Skeletal muscle cell (primary cell): ENCODE results near the gene GPR35.
A peak's percentile ranks its signal among the peaks of the same experiment; 100 is the strongest.

ENCODE experiments used
- DNase-seq: peaks from one replicate; pipeline ENCODE4 v3.0.0-alpha.2; 2010; ENCODE audit warnings: low read depth
- H3K4me3 ChIP-seq: 2 replicates; pipeline ENCODE4 v1.5.1; 2011; ENCODE audit warnings: low read depth, mild to moderate bottlenecking, control low read depth, low read length, moderate library complexity

The GPR35 gene

DNA sequence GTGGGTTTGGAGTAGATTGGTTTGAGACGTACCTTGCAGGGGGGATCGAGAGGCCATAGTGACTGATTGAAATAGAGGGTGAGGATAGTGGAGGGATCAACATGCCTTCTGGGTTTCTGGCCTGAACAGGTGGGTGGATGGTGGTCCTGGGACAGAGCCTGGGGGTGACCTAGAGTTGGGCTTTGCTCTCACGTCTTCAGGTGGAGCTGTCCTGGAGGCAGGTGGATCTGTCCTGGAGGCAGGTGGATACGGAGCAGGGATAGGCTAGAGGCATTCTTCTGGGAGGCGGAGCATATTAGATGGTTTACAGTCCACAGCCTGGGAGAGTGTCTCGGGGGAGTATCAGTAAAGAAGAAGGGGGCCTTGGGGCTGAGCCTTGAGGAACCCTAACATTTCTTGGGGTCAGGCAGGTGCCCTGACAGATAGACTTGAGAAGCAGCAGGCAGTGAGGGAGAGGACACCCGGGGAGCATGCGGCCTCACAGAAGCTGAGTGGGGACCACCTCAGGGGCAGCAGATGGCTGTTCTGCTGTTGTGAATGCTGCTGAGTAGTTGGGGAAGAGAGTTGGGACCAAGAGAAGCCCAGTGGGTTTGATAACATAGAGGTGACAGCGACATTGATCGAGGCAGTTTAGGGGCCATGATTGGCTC is 37.1 kb upstream of the GPR35 start:
- no peak for DNase-seq
- H3K4me3 ChIP-seq, result peak overlapping the region; percentile 100

DNA sequence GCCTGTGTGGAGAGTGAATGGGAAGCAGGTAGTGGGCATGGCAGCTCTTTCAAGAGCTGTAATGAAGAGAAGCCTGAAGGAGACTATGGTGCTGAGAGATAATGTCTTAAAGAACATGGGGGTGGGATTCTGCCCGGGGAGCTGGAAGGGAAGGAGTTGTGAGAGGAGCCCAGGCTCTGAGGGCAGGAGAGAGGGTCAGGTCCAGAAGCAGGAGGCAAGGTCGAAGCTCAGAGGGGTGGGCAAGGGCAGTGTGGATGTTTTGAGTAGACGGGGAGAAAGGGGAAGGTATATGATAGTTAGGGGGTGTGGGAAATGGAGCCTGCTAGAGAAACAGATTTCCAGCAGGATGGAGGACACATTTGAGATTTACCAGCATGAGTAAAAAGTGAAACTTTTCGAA is 36.6 kb upstream of the GPR35 start:
- H3K4me3 ChIP-seq, result no peak overlapping the region
- no peak for DNase-seq

- DNase-seq, result no peak
- no peak overlapping the region for H3K4me3 ChIP-seq
Measured at GRCh38 chr2:240589375-240589774, 35.9 kb upstream of the GPR35 start.

DNA sequence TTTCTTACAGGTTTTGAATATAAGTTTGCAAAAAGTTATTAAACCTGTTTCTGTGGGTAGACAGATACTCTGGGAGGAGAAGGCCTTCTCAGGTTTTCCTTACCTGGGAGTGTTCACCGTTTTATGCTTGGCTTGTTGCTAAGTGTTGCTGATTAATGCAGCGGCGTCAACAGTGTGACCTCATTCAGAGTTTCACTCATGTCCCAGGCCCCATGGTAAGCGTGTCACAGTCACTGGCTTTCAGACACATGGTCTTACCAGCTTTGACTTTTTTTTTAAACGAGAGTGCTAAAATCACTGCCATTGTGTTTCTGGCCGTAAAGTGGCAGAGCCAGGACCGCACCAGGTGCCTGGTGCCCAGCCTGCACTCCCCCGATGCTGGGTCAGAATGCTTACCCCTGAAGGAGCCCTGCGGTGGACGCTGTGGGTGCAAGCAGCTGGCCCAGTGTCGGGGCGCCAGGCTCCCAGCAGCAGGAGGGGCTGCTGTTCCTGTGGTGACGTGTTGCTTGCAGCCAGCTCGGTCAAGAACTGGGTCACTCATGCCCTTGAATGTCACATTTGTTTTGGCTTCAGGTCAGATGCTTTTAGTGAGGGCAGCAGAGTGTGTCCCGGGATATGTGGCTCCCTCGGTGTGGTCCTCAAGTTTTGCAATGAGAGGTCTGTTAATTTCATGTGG is 35.3 kb upstream of the GPR35 start:
- H3K4me3 ChIP-seq, result no peak overlapping the region
- DNase-seq, result no peak

GRCh38 chr2:240590681-240591111 is 34.6 kb upstream of the GPR35 start:
- no peak overlapping the region for H3K4me3 ChIP-seq
- no peak for DNase-seq

- DNase-seq, result peak; percentile 23
- no peak overlapping the region for H3K4me3 ChIP-seq
Measured at GRCh38 chr2:240591226-240591625, 34.1 kb upstream of the GPR35 start.

DNA sequence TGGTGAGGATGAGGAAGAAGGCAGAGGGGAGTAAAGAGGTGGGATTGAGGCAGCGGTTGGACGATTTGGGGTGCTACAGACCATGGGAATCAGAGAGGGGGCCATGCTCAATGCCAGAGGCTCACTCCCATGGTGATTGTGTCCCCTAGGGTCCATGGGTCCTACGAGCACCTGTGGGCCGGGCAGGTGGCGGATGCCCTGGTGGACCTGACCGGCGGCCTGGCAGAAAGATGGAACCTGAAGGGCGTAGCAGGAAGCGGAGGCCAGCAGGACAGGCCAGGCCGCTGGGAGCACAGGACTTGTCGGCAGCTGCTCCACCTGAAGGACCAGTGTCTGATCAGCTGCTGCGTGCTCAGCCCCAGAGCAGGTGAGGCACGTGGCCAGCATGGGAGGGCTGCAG is 33.5 kb upstream of the GPR35 start:
- no peak overlapping the region for H3K4me3 ChIP-seq
- no peak for DNase-seq

DNA sequence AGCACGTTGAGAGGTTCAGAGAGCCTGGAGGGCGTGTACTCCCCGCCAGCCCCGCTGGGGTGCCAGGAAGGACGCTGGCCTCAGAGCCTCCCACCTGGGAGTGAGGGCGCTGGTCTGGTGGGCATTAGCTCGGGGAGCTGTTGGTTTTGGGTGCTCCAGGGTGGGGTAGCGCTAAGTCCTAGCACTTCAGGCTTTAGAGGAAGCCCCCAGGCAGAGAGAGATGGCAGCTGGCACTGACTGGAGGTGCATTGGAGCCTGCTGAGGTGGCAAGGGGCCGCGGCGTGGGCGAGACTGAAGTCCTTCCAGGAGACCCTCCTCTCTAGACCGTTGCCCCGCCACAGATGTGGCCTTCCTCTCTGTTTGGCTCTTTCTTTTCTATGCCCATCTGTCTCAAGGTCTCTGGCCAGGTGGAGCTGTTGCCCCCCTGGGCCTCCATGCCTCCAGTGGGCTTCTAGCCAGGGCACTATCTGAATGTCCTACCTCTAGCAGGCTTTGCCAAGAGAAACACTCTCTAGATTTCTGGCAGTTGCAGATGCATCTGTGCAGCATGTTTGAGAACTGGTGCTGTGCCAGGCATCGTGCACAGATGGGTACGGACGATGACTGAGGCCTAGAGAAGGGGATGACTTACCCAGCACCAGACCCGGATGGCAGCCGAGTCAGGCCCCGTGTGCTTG is 32.1 kb upstream of the GPR35 start:
- H3K4me3 ChIP-seq, result no peak overlapping the region
- DNase-seq, result no peak

DNA sequence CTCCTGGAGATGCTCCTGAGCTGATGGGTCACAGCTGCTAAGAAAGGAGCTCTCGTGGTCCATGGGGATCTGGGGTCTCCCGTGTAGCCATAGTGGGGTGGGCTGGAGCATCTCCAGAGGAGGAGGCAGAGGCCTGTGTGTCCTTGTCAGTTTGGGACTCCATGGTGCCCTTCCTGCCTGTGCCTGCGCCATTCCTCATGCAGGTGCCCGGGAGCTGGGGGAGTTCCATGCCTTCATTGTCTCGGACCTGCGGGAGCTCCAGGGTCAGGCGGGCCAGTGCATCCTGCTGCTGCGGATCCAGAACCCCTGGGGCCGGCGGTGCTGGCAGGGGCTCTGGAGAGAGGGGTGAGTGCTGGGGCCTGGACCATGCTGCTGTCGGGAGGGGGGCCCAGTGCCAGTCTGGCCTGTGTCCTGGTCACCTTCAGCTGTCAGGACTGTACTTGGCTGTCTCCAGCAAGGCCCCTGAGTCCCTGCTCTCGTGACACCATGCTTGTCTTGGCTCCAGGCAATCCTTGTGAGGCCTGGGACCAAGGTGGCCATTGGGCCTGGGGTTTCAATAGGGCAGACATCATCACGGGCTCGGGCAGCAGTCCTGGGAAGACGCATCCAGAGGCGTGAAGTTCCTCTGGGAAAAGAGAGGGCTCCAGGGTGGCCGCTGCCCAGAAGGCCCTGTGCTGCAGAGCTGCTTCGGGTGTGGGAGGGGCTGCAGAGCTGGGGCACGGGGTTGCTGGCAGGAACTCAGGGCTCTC is 31.4 kb upstream of the GPR35 start:
- no peak for DNase-seq
- no peak overlapping the region for H3K4me3 ChIP-seq

- DNase-seq, result no peak
- H3K4me3 ChIP-seq, result no peak overlapping the region
Measured at GRCh38 chr2:240594511-240595380, 30.5 kb upstream of the GPR35 start.

GRCh38 chr2:240595381-240596079 is 29.8 kb upstream of the GPR35 start:
- no peak overlapping the region for H3K4me3 ChIP-seq
- DNase-seq, result no peak

- H3K4me3 ChIP-seq, result no peak overlapping the region
- no peak for DNase-seq
Measured at GRCh38 chr2:240596080-240596460, 29.2 kb upstream of the GPR35 start.

GRCh38 chr2:240596491-240596931 is 28.8 kb upstream of the GPR35 start:
- no peak for DNase-seq
- no peak overlapping the region for H3K4me3 ChIP-seq

GRCh38 chr2:240597054-240597418 is 28.2 kb upstream of the GPR35 start:
- DNase-seq, result no peak
- no peak overlapping the region for H3K4me3 ChIP-seq

DNA sequence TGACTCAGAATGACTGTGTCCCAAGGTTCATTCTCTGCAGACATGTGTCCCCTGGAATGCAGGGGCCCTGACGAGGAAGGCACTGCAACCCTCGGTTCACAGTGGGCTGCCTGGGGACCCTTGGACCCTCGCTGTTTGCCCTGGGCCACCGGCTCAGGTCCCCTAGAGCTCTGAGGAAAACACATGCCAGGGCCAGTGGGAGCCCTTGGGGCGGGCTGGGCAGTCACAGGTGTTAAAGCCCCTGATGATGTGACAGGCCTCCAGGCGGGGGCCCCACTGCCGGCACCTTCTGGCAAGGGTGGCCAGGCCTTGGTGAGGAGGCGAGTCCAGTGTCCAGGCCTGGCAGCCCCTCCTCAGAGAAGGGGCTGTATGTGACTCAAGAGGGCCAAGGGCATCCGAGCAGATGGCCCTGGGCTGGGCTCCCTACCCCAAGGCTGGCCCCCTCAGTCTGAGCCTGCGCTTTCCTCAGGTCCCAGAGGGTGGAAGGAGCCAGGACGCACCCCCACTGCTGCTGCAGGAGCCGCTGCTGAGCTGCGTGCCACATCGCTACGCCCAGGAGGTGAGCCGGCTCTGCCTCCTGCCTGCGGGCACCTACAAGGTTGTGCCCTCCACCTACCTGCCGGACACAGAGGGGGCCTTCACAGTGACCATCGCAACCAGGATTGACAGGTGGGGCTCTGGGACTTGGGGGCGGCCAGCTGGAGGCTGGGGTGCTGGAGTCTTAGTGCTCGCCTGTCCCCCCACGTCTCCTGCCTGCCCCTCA is 27.7 kb upstream of the GPR35 start:
- DNase-seq, result no peak

GRCh38 chr2:240598311-240598911 is 26.9 kb upstream of the GPR35 start:
- H3K4me3 ChIP-seq, result no peak overlapping the region
- DNase-seq, result no peak

More for the DNA sequence above, 27.7 kb upstream of the GPR35 start:
- H3K4me3 ChIP-seq, result no peak overlapping the region

GRCh38 chr2:240599141-240599583 is 26.1 kb upstream of the GPR35 start:
- no peak overlapping the region for H3K4me3 ChIP-seq
- no peak for DNase-seq
